ENCODE data around the gene MAPK4.

Gene MAPK4

GRCh38 chr18:50594012-50594411 is 34.1 kb downstream of the MAPK4 start:
- TF ChIP-seq CTCF (IDR thresholded peaks at IDR 0.05), result no peak

GRCh38 chr18:50594942-50595341 is 35.1 kb downstream of the MAPK4 start:
- TF ChIP-seq CTCF (IDR thresholded peaks at IDR 0.05), result no peak

- no peak for TF ChIP-seq CTCF (IDR thresholded peaks at IDR 0.05)
Observed at GRCh38 chr18:50602466-50602865, 42.6 kb downstream of the MAPK4 start.

- TF ChIP-seq CTCF (IDR thresholded peaks at IDR 0.05), result no peak
Observed at GRCh38 chr18:50606609-50607008, 46.7 kb downstream of the MAPK4 start.

- TF ChIP-seq CTCF (IDR thresholded peaks at IDR 0.05), result no peak
Observed at GRCh38 chr18:50607378-50607926, 47.6 kb downstream of the MAPK4 start.

- no peak for TF ChIP-seq CTCF (IDR thresholded peaks at IDR 0.05)
Observed at GRCh38 chr18:50610349-50610748, 50.5 kb downstream of the MAPK4 start.

- no peak for TF ChIP-seq CTCF (IDR thresholded peaks at IDR 0.05)
Observed at GRCh38 chr18:50611529-50611941, 51.6 kb downstream of the MAPK4 start.

- no peak for TF ChIP-seq CTCF (IDR thresholded peaks at IDR 0.05)
Observed at GRCh38 chr18:50614838-50615237, 55.0 kb downstream of the MAPK4 start.

Measured in LNCAP (cell line).